ENCODE measurements around the gene COTL1.
"Not testable (repeated sequence)": the region's sequence is repeated elsewhere in the genome, so short reads cannot be mapped to it uniquely, and the experiment has no call there.

Gene COTL1

GRCh38 chr16:84635702-84636101, 17.8 kb upstream of the COTL1 start:
- no peaks in the 10 kb centered on the region for H3K36me3 ChIP-seq (replicated peaks; ENCODE audit: insufficient read depth, low read length)
- TF ChIP-seq EZH2 (optimal IDR thresholded peaks at IDR 0.05; ENCODE audit: low read depth, low read length) (no peak), EZH2phosphoT487 (IDR thresholded peaks at IDR 0.05; ENCODE audit: low read length) (no peak)
- no peak overlapping the region for H3K4me3 ChIP-seq (ENCODE audit: low read length)
- peaks cover 4% of the 10 kb centered on the region; the same call in 1 of the 2 replicates for H3F3A ChIP-seq (ENCODE audit: insufficient read depth, low read length)
- no peaks in the 10 kb centered on the region for H3K9me2 ChIP-seq (replicated peaks; ENCODE audit: insufficient read depth, low read length)
- no peak overlapping the region for H2AFZ ChIP-seq (ENCODE audit: low read length)
- H3K79me2 ChIP-seq (ENCODE audit: low read length), result no peaks in the 10 kb centered on the region
- H3K9ac ChIP-seq (ENCODE audit: low read length), result no peak overlapping the region
- no peak overlapping the region for H3K4me2 ChIP-seq (ENCODE audit: low read depth, low read length)
- H3K27ac ChIP-seq (ENCODE audit: low read length), result no peak overlapping the region
- no peak for DNase-seq
- H3K9me3 ChIP-seq (replicated peaks; ENCODE audit: insufficient read depth, low read length), result no peaks in the 10 kb centered on the region
- H3K27me3 ChIP-seq (replicated peaks; ENCODE audit: insufficient read depth, low read length), result no peaks in the 10 kb centered on the region
- no peaks in the 10 kb centered on the region for H4K20me1 ChIP-seq (ENCODE audit: insufficient read depth, low read length)
- H3K4me1 ChIP-seq (ENCODE audit: low read length), result no peaks in the 10 kb centered on the region

GRCh38 chr16:84633622-84634021, 15.7 kb upstream of the COTL1 start:
- H3K36me3 ChIP-seq (replicated peaks; ENCODE audit: insufficient read depth, low read length), result no peaks in the 10 kb centered on the region
- H4K20me1 ChIP-seq (ENCODE audit: insufficient read depth, low read length), result no peaks in the 10 kb centered on the region
- H3K27ac ChIP-seq (ENCODE audit: low read length), result no peak overlapping the region
- no peak for TF ChIP-seq EZH2phosphoT487 (IDR thresholded peaks at IDR 0.05; ENCODE audit: low read length)
- TF ChIP-seq, protein P1, sequence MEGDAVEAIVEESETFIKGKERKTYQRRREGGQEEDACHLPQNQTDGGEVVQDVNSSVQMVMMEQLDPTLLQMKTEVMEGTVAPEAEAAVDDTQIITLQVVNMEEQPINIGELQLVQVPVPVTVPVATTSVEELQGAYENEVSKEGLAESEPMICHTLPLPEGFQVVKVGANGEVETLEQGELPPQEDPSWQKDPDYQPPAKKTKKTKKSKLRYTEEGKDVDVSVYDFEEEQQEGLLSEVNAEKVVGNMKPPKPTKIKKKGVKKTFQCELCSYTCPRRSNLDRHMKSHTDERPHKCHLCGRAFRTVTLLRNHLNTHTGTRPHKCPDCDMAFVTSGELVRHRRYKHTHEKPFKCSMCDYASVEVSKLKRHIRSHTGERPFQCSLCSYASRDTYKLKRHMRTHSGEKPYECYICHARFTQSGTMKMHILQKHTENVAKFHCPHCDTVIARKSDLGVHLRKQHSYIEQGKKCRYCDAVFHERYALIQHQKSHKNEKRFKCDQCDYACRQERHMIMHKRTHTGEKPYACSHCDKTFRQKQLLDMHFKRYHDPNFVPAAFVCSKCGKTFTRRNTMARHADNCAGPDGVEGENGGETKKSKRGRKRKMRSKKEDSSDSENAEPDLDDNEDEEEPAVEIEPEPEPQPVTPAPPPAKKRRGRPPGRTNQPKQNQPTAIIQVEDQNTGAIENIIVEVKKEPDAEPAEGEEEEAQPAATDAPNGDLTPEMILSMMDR (IDR thresholded peaks at IDR 0.05; ENCODE audit: low read length), result no peak
- TF ChIP-seq EZH2 (optimal IDR thresholded peaks at IDR 0.05; ENCODE audit: low read depth, low read length), result no peak
- no peak overlapping the region for H3K4me2 ChIP-seq (ENCODE audit: low read depth, low read length)
- H3K27me3 ChIP-seq (replicated peaks; ENCODE audit: insufficient read depth, low read length), result no peaks in the 10 kb centered on the region
- no peak overlapping the region for H3K9ac ChIP-seq (ENCODE audit: low read length)
- no peak overlapping the region for H2AFZ ChIP-seq (ENCODE audit: low read length)
- DNase-seq, result no peak
- no peaks in the 10 kb centered on the region for H3K9me2 ChIP-seq (replicated peaks; ENCODE audit: insufficient read depth, low read length)
- no peak overlapping the region for H3K4me3 ChIP-seq (ENCODE audit: low read length)
- H3K9me3 ChIP-seq (replicated peaks; ENCODE audit: insufficient read depth, low read length), result no peaks in the 10 kb centered on the region
- H3K79me2 ChIP-seq (ENCODE audit: low read length), result no peaks in the 10 kb centered on the region
- H3K4me1 ChIP-seq (ENCODE audit: low read length), result peaks cover 2% of the 10 kb centered on the region
- H3F3A ChIP-seq (ENCODE audit: insufficient read depth, low read length), result peaks cover 4% of the 10 kb centered on the region; the same call in 1 of the 2 replicates

- not testable (repeated sequence) for H3K79me2 ChIP-seq (ENCODE audit: low read length); H3F3A ChIP-seq (ENCODE audit: insufficient read depth, low read length); H4K20me1 ChIP-seq (ENCODE audit: insufficient read depth, low read length); H3K9me2 ChIP-seq (replicated peaks; ENCODE audit: insufficient read depth, low read length); H2AFZ ChIP-seq (ENCODE audit: low read length); H3K4me3 ChIP-seq (ENCODE audit: low read length); DNase-seq; H3K27me3 ChIP-seq (replicated peaks; ENCODE audit: insufficient read depth, low read length); H3K9ac ChIP-seq (ENCODE audit: low read length); H3K9me3 ChIP-seq (replicated peaks; ENCODE audit: insufficient read depth, low read length); H3K4me2 ChIP-seq (ENCODE audit: low read depth, low read length); H3K4me1 ChIP-seq (ENCODE audit: low read length); H3K36me3 ChIP-seq (replicated peaks; ENCODE audit: insufficient read depth, low read length); H3K27ac ChIP-seq (ENCODE audit: low read length)
Observed at GRCh38 chr16:84632862-84633261, 15.0 kb upstream of the COTL1 start.

- Histone ChIP-seq H3K4me3 (ENCODE audit: low read length) (no peak overlapping the region), H3K27ac (ENCODE audit: low read length) (no peak overlapping the region), H3K9ac (ENCODE audit: low read length) (no peak overlapping the region), H3F3A (ENCODE audit: insufficient read depth, low read length) (peaks cover 8% of the 10 kb centered on the region), H3K27me3 (replicated peaks; ENCODE audit: insufficient read depth, low read length) (no peaks in the 10 kb centered on the region), H4K20me1 (ENCODE audit: insufficient read depth, low read length) (no peaks in the 10 kb centered on the region), H3K4me1 (ENCODE audit: low read length) (peaks cover 6% of the 10 kb centered on the region), H3K4me2 (ENCODE audit: low read depth, low read length) (no peak overlapping the region), H3K9me3 (replicated peaks; ENCODE audit: insufficient read depth, low read length) (no peaks in the 10 kb centered on the region), H3K9me2 (replicated peaks; ENCODE audit: insufficient read depth, low read length) (no peaks in the 10 kb centered on the region), H3K36me3 (replicated peaks; ENCODE audit: insufficient read depth, low read length) (no peaks in the 10 kb centered on the region), H3K79me2 (ENCODE audit: low read length) (no peaks in the 10 kb centered on the region), H2AFZ (ENCODE audit: low read length) (no peak overlapping the region)
- DNase-seq, result no peak
- TF ChIP-seq, protein P1 (IDR thresholded peaks at IDR 0.05; ENCODE audit: low read length), result no peak
- no peak for TF ChIP-seq EZH2 (optimal IDR thresholded peaks at IDR 0.05; ENCODE audit: low read depth, low read length)
- TF ChIP-seq EZH2phosphoT487 (IDR thresholded peaks at IDR 0.05; ENCODE audit: low read length), result no peak
Observed at GRCh38 chr16:84631886-84632285, 14.0 kb upstream of the COTL1 start.
